WTC11 (cell line): ENCODE results near the gene SLC25A24.

Source experiments
- TCF7 ChIP-seq: sonication (generic); formaldehyde crosslinking; IDR thresholded peaks from 2 replicates; pipeline ENCODE4 v1.8.0; 2022; ENCODE audit warnings: mild to moderate bottlenecking, low read depth, missing genetic modification reagents, moderate library complexity
- TF ChIP-seq, protein P1 (sequence below): sonication (generic); formaldehyde crosslinking; conservative IDR thresholded peaks from 2 replicates; pipeline ENCODE4 v1.8.1; 2022; ENCODE audit warnings: mild to moderate bottlenecking, missing genetic modification reagents
- TF ChIP-seq, protein P2 (sequence below): sonication (generic); formaldehyde crosslinking; IDR thresholded peaks from 2 replicates; pipeline ENCODE4 v1.8.0; 2022; ENCODE audit warnings: mild to moderate bottlenecking, missing genetic modification reagents
- TF ChIP-seq, protein P3 (sequence below): sonication (generic); formaldehyde crosslinking; IDR thresholded peaks from 2 replicates; pipeline ENCODE4 v1.8.1; 2023; ENCODE audit warnings: mild to moderate bottlenecking, missing genetic modification reagents, moderate library complexity
- TF ChIP-seq, protein P4 (sequence below): sonication (generic); formaldehyde crosslinking; IDR thresholded peaks from 2 replicates; pipeline ENCODE4 v1.8.1; 2022; ENCODE audit warnings: mild to moderate bottlenecking, missing genetic modification reagents, moderate library complexity, borderline replicate concordance
- TF ChIP-seq, protein P5 (sequence below): fragments of 200-600 bp; IDR thresholded peaks from 2 replicates; pipeline ENCODE4 v1.8.0; 2022; ENCODE audit warnings: antibody characterized with exemption

DNA sequence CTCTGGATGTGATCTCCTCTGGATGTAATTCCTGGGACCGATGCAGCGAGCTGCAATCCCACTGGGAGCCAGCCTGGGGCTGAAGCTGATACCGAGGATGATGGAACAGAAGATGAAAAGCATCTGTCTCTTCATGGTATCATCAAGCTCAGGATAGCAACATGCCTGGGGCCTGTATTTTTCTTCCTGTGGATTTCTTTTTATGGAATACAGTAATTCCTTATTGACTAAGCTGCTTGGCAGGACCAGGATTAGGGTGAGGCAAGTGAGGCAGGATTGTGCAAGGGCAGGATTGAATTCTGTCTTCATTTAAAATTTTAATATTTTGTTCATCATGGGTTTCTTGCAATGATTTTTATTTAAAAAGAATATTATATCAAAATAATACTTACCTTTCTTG is 86.6 kb downstream of the SLC25A24 start:
- TF ChIP-seq, protein P1, sequence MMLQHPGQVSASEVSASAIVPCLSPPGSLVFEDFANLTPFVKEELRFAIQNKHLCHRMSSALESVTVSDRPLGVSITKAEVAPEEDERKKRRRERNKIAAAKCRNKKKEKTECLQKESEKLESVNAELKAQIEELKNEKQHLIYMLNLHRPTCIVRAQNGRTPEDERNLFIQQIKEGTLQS (CRISPR knock-in tag) = no peak
- TF ChIP-seq, protein P2, sequence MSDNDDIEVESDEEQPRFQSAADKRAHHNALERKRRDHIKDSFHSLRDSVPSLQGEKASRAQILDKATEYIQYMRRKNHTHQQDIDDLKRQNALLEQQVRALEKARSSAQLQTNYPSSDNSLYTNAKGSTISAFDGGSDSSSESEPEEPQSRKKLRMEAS = no peak
- TF ChIP-seq, protein P3, sequence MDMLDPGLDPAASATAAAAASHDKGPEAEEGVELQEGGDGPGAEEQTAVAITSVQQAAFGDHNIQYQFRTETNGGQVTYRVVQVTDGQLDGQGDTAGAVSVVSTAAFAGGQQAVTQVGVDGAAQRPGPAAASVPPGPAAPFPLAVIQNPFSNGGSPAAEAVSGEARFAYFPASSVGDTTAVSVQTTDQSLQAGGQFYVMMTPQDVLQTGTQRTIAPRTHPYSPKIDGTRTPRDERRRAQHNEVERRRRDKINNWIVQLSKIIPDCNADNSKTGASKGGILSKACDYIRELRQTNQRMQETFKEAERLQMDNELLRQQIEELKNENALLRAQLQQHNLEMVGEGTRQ (CRISPR knock-in tag) = no peak
- TF ChIP-seq, protein P4, sequence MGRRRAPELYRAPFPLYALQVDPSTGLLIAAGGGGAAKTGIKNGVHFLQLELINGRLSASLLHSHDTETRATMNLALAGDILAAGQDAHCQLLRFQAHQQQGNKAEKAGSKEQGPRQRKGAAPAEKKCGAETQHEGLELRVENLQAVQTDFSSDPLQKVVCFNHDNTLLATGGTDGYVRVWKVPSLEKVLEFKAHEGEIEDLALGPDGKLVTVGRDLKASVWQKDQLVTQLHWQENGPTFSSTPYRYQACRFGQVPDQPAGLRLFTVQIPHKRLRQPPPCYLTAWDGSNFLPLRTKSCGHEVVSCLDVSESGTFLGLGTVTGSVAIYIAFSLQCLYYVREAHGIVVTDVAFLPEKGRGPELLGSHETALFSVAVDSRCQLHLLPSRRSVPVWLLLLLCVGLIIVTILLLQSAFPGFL = no peak
- TF ChIP-seq TCF7 = no peak
- TF ChIP-seq, protein P5, sequence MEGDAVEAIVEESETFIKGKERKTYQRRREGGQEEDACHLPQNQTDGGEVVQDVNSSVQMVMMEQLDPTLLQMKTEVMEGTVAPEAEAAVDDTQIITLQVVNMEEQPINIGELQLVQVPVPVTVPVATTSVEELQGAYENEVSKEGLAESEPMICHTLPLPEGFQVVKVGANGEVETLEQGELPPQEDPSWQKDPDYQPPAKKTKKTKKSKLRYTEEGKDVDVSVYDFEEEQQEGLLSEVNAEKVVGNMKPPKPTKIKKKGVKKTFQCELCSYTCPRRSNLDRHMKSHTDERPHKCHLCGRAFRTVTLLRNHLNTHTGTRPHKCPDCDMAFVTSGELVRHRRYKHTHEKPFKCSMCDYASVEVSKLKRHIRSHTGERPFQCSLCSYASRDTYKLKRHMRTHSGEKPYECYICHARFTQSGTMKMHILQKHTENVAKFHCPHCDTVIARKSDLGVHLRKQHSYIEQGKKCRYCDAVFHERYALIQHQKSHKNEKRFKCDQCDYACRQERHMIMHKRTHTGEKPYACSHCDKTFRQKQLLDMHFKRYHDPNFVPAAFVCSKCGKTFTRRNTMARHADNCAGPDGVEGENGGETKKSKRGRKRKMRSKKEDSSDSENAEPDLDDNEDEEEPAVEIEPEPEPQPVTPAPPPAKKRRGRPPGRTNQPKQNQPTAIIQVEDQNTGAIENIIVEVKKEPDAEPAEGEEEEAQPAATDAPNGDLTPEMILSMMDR = no peak
